GM12878 (cell line): ENCODE data around the gene COPS6. TPM values are rescaled to one million over a fixed set of nuclear protein-coding genes. Genes with fewer than 3 reads are reported as not detected.

Experiments
- ATF7 ChIP-seq: fragments of 450-650 bp; IDR thresholded peaks from 2 replicates; pipeline ENCODE4 v1.6.1; 2016; ENCODE audit warnings: low read depth, mild to moderate bottlenecking
- BACH1 ChIP-seq: fragments of 450-650 bp; IDR thresholded peaks from 2 replicates; pipeline ENCODE4 v1.6.1; 2017; ENCODE audit warnings: mild to moderate bottlenecking, borderline replicate concordance
- BCL3 ChIP-seq: IDR thresholded peaks from 2 replicates; pipeline ENCODE4 v1.6.1; 2011; ENCODE audit warnings: borderline replicate concordance, low read depth, mild to moderate bottlenecking, moderate library complexity, low read length; ENCODE audit not compliant: insufficient read depth, poor library complexity, severe bottlenecking
- BMI1 ChIP-seq: fragments of 450-650 bp; IDR thresholded peaks from 2 replicates; pipeline ENCODE4 v1.6.1; 2016; ENCODE audit warnings: mild to moderate bottlenecking, moderate library complexity, borderline replicate concordance
- CEBPB ChIP-seq, 2 experiments: fragments of 150-350 bp in 1 of 2; IDR thresholded peaks; 2 replicates each; pipeline ENCODE4 v1.6.1; 2012 to 2014; ENCODE audit warnings: low read depth in 2 of 2, low read length in 2 of 2, borderline replicate concordance in 1 of 2, inconsistent platforms in 1 of 2
- CREB1 ChIP-seq: IDR thresholded peaks from 2 replicates; pipeline ENCODE4 v1.6.1; 2012; ENCODE audit warnings: low read depth, mild to moderate bottlenecking, inconsistent platforms
- CTCF ChIP-seq, 3 experiments: IDR thresholded peaks in 2 of 3; conservative IDR thresholded peaks in 1 of 3; 2 replicates each; pipeline ENCODE4 v1.5.1; 2011; ENCODE audit warnings: low read depth in 3 of 3, low read length in 3 of 3, mild to moderate bottlenecking in 3 of 3, control low read depth in 2 of 3, moderate library complexity in 2 of 3, inconsistent platforms in 1 of 3, mixed read lengths in 1 of 3; ENCODE audit not compliant: control insufficient read depth in 2 of 3, insufficient read depth in 1 of 3; ENCODE audit errors: extremely low read depth in 1 of 3
- ETV6 ChIP-seq, 2 experiments: fragments of 450-650 bp in 1 of 2; IDR thresholded peaks in 1 of 2; conservative IDR thresholded peaks in 1 of 2; 2 replicates each; pipeline ENCODE4 v1.6.1; 2014; ENCODE audit warnings: antibody characterized with exemption in 1 of 2, borderline replicate concordance in 1 of 2, low read depth in 1 of 2, mild to moderate bottlenecking in 1 of 2, moderate library complexity in 1 of 2
- HCFC1 ChIP-seq: fragments of 150-350 bp; IDR thresholded peaks from 2 replicates; pipeline ENCODE4 v1.6.1; 2014; ENCODE audit warnings: low read length
- IKZF1 ChIP-seq: fragments of 450-650 bp; conservative IDR thresholded peaks from 2 replicates; pipeline ENCODE4 v1.6.1; 2017; ENCODE audit warnings: antibody characterized with exemption, mild to moderate bottlenecking
- KAT2A ChIP-seq: conservative IDR thresholded peaks from 2 replicates; pipeline ENCODE4 v1.6.1; 2011; ENCODE audit warnings: low read depth, low read length; ENCODE audit not compliant: control insufficient read depth
- KDM1A ChIP-seq: fragments of 200-600 bp; sonication (generic); IDR thresholded peaks from 2 replicates; pipeline ENCODE4 v1.6.1; 2016; ENCODE audit warnings: borderline replicate concordance
- NFIC ChIP-seq: IDR thresholded peaks from 2 replicates; pipeline ENCODE4 v1.6.1; 2012; ENCODE audit warnings: low read depth, mild to moderate bottlenecking, inconsistent platforms, low read length, moderate library complexity
- NKRF ChIP-seq: fragments of 450-650 bp; conservative IDR thresholded peaks from 2 replicates; pipeline ENCODE4 v1.6.1; 2017; ENCODE audit warnings: mild to moderate bottlenecking, moderate library complexity
- POLR2AphosphoS2 ChIP-seq: IDR thresholded peaks from 2 replicates; pipeline ENCODE4 v1.6.1; 2011; ENCODE audit warnings: low read depth, mild to moderate bottlenecking, low read length, improper control_type of control experiment, moderate library complexity
- POU2F2 ChIP-seq: IDR thresholded peaks from 3 replicates; pipeline ENCODE4 v1.6.1; 2011; ENCODE audit warnings: low read depth, mild to moderate bottlenecking, low read length, borderline replicate concordance
- SMAD5 ChIP-seq: IDR thresholded peaks from 2 replicates; pipeline ENCODE4 v1.6.1; 2016; ENCODE audit warnings: antibody characterized with exemption, low read depth
- SRF ChIP-seq, 2 experiments: IDR thresholded peaks; 2 replicates each; pipeline ENCODE4 v1.6.1; 2011; ENCODE audit warnings: low read depth in 2 of 2, low read length in 2 of 2, mild to moderate bottlenecking in 1 of 2, moderate library complexity in 1 of 2
- STAT1 ChIP-seq: fragments of 450-650 bp; conservative IDR thresholded peaks from 2 replicates; pipeline ENCODE4 v1.6.1; 2014; ENCODE audit warnings: antibody characterized with exemption, mild to moderate bottlenecking
- TCF12 ChIP-seq: IDR thresholded peaks from 2 replicates; pipeline ENCODE4 v1.6.1; 2011; ENCODE audit warnings: low read depth, mild to moderate bottlenecking, low read length
- TCF3 ChIP-seq: IDR thresholded peaks from 2 replicates; pipeline ENCODE4 v1.6.1; 2012; ENCODE audit warnings: low read depth, mild to moderate bottlenecking, low read length, borderline replicate concordance; ENCODE audit not compliant: insufficient read depth
- USF1 ChIP-seq: IDR thresholded peaks from 2 replicates; pipeline ENCODE4 v1.6.1; 2011; ENCODE audit warnings: borderline replicate concordance, low read depth, mild to moderate bottlenecking, moderate library complexity, mixed read lengths, low read length; ENCODE audit not compliant: insufficient read depth; ENCODE audit errors: extremely low read length
- polyA plus RNA-seq, 11 experiments: library from polyadenylated mRNA; depleted of rRNA in 4 of 11; unstranded in 6 of 11; stranded (reverse) in 5 of 11; fragments of >200 nt; fragmentation: Nextera tagmentation in 4 of 11; fragmentation: Illumina TruSeq in 1 of 11; extraction: Ambion mirVana in 4 of 11; extraction: Trizol in 1 of 11; gene quantifications; 1 replicate in 1 of 11; 2 replicates in 10 of 11; pipeline versions ENCODE4 v1.2.1 to v1.2.3, GENCODE V29; 2011 to 2016; ENCODE audit warnings: inconsistent platforms in 2 of 11, missing spikeins in 2 of 11, low read depth in 1 of 11
- total RNA-seq, 4 experiments: library from RNA; depleted of rRNA in 3 of 4; stranded (reverse); fragments of >200 nt in 3 of 4; fragmentation: Illumina TruSeq in 1 of 4; extraction: Trizol in 1 of 4; gene quantifications; 2 replicates each; pipeline versions ENCODE4 v1.2.1 to v1.2.3, GENCODE V29; 2013 to 2021

COPS6 gene
- total and polyA plus RNA-seq, 10 of the 15 experiments (the other 5 are each of a cell fraction or from before 2014, with no cell fraction given): 28.5 to 182 (median 81.5) TPM

GRCh38 chr7:100049441-100050291, 39.1 kb upstream of the COPS6 start, which contains the start of gene ZSCAN21 (continued):
- TF ChIP-seq IKZF1 (peak; percentile 74), BACH1 (peak; percentile 42; the same call in 1 of the 2 replicates), CEBPB (IDR thresholded peaks at IDR 0.05; ENCODE audit: borderline replicate concordance in 1 of 2, low read depth in 2 of 2, low read length in 2 of 2) (no peak), BCL3 (no peak), TCF12 (peak; percentile 42; the same call in 1 of the 2 replicates), STAT1 (no peak; the same call in none of the 2 replicates), KAT2A (no peak), ATF7 (peak; percentile 71), KDM1A (no peak), CTCF (IDR thresholded peaks at IDR 0.05 in 2 of 3, conservative IDR thresholded peaks at IDR 0.05 in 1 of 3; ENCODE audit: control insufficient read depth in 2 of 3, extremely low read depth in 1 of 3, insufficient read depth in 1 of 3, low read depth in 3 of 3, low read length in 3 of 3) (peak in 2 of 3 experiments; percentile 15; a peak in 2 of 6 replicates), HCFC1 (peak; percentile 57), TCF3 (peak; percentile 55; the same call in 1 of the 2 replicates), CREB1 (peak; percentile 94), BMI1 (no peak), NKRF (peak; percentile 89), POU2F2 (peak; percentile 33; the same call in 1 of the 3 replicates), ETV6 (conservative IDR thresholded peaks at IDR 0.05 in 1 of 2, IDR thresholded peaks at IDR 0.05 in 1 of 2; ENCODE audit: borderline replicate concordance in 1 of 2, low read depth in 1 of 2) (no peak), SRF (IDR thresholded peaks at IDR 0.05; ENCODE audit: low read depth in 2 of 2, low read length in 2 of 2) (0 out of 4 replicates have a peak, but pooled peaks of 1 of the 2 experiments have one; percentile 51), POLR2AphosphoS2 (peak; percentile 88), USF1 (no peak), NFIC (no peak), SMAD5 (peak; percentile 45; the same call in 1 of the 2 replicates)
- TF ChIP-seq, all 136 proteins: peak for 50
